ENCODE results near the gene SRP72. TPM values are rescaled to one million over a fixed set of nuclear protein-coding genes. Genes with fewer than 3 reads are reported as not detected.

Gene SRP72
- polyA plus RNA-seq, 1 of the 3 experiments (the other 2 are of a cell fraction): 47.6 TPM

GRCh38 chr4:56537147-56537546 is 69.7 kb downstream of the SRP72 start:
- Histone ChIP-seq H4K20me1 (ENCODE audit: insufficient read depth) (no peaks in the 10 kb centered on the region), H3K9me2 (no peaks in the 10 kb centered on the region), H3F3A (replicated peaks; ENCODE audit: insufficient read depth) (no peaks in the 10 kb centered on the region), H3K9ac (no peak overlapping the region), H3K36me3 (replicated peaks in 1 of 2; ENCODE audit: control insufficient read depth in 1 of 2, insufficient read depth in 2 of 2, low read length in 1 of 2) (no peaks in the 10 kb centered on the region), H3K9me3 (no peaks in the 10 kb centered on the region), H3K79me2 (ENCODE audit: insufficient read depth) (no peaks in the 10 kb centered on the region), H3K27me3 (ENCODE audit: insufficient read depth) (no peaks in the 10 kb centered on the region), H3K4me3 (ENCODE audit: low read depth in 2 of 2, low read length in 1 of 2) (no peak overlapping the region), H2AFZ (ENCODE audit: low read depth) (no peak overlapping the region), H3K4me1 (ENCODE audit: control insufficient read depth in 1 of 2, insufficient read depth in 2 of 2, low read depth in 1 of 2, low read length in 1 of 2) (no peaks in the 10 kb centered on the region), H3K27ac (ENCODE audit: low read depth in 2 of 2, low read length in 1 of 2) (no peak overlapping the region), H3K4me2 (no peak overlapping the region)
- TF ChIP-seq NRF1 (IDR thresholded peaks at IDR 0.05; ENCODE audit: low read depth, low read length) (no peak), PBX3 (IDR thresholded peaks at IDR 0.05) (no peak), JUND (IDR thresholded peaks at IDR 0.05) (no peak), RFX5 (IDR thresholded peaks at IDR 0.05; ENCODE audit: low read length) (no peak), GATA2 (CRISPR knock-in tag; IDR thresholded peaks at IDR 0.05) (no peak), MAX (IDR thresholded peaks at IDR 0.05; ENCODE audit: low read depth) (no peak), CTCF (IDR thresholded peaks at IDR 0.05) (no peak), RCOR1 (IDR thresholded peaks at IDR 0.05; ENCODE audit: low read length) (no peak), EZH2phosphoT487 (IDR thresholded peaks at IDR 0.05; ENCODE audit: borderline replicate concordance, low read depth) (no peak), TCF12 (IDR thresholded peaks at IDR 0.05) (no peak), MEF2A (IDR thresholded peaks at IDR 0.05; ENCODE audit: borderline replicate concordance, low read depth) (no peak), ELF1 (IDR thresholded peaks at IDR 0.05) (no peak), FOXJ3 (CRISPR knock-in tag; IDR thresholded peaks at IDR 0.05) (no peak), ZBTB33 (IDR thresholded peaks at IDR 0.05; ENCODE audit: borderline replicate concordance, low read depth) (no peak), CHD2 (IDR thresholded peaks at IDR 0.05; ENCODE audit: low read length, partially characterized antibody) (no peak), GABPA (IDR thresholded peaks at IDR 0.05; ENCODE audit: low read depth) (no peak), USF2 (IDR thresholded peaks at IDR 0.05; ENCODE audit: borderline replicate concordance, low read depth, low read length) (no peak), RAD21 (IDR thresholded peaks at IDR 0.05; ENCODE audit: low read length) (no peak), FOXM1 (IDR thresholded peaks at IDR 0.05; ENCODE audit: low read depth) (no peak), FOSL2 (IDR thresholded peaks at IDR 0.05; ENCODE audit: borderline replicate concordance, low read depth) (no peak)
- CTCF ChIA-PET: no interaction called here
- DNase-seq: no peak
- WGBS (ENCODE audit: low lambda C conversion rate): 82% methylated on average over 1 of the region's 1 CpG
- POLR2A ChIA-PET: interaction anchor here (1.4 kb wide), 1 partner anchor 8 kb away, joined by 3 read pairs; no protein-coding TSS in a partner anchor
